Esophagus squamous epithelium (tissue), 4 donors: ENCODE results near the gene GCK.

ENCODE experiments used
- POLR2A ChIP-seq, 4 donors: fragments of 450-650 bp; IDR thresholded peaks; one replicate each; pipeline ENCODE4 v1.6.1; 2017; ENCODE audit warnings: antibody characterized with exemption in 4 of 4, mild to moderate bottlenecking in 4 of 4, moderate library complexity in 3 of 4
- TF ChIP-seq, protein P1 (sequence below), 6 experiments: fragments of 450-650 bp in 4 of 6; fragments of 200-600 bp in 2 of 6; sonication (generic) in 2 of 6; IDR thresholded peaks; one replicate each; pipeline ENCODE4 v1.5.1; 2016 to 2019; ENCODE audit warnings: antibody characterized with exemption in 6 of 6, mild to moderate bottlenecking in 4 of 6, moderate library complexity in 4 of 6

DNA sequence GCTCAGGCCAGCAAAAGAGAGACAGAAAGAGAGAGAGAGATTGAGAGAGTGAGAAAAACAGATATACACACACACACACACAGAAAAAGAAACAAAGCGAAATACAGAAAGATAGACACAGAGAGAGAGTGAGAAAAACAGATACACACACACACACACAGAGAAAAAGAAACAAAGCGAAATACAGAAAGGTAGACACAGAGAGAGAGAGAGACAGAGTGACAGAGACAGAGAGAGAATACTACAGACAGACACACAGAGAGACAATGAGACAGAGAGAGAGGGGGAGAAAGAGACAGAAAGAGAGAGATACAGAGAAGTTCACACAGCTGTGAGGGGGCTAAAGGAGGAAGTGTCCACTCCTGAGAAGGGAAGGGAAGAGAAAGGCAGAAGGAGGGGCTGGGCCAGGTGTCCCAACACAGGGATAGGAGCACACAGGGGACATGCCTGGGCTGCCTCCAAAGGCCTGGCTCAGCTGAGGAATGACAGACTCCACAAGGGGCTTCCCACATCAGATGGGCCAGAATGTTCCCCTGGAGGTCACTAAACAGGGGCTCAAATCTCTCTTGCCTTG is 4.3 kb downstream of the GCK start:
- TF ChIP-seq, protein P1, sequence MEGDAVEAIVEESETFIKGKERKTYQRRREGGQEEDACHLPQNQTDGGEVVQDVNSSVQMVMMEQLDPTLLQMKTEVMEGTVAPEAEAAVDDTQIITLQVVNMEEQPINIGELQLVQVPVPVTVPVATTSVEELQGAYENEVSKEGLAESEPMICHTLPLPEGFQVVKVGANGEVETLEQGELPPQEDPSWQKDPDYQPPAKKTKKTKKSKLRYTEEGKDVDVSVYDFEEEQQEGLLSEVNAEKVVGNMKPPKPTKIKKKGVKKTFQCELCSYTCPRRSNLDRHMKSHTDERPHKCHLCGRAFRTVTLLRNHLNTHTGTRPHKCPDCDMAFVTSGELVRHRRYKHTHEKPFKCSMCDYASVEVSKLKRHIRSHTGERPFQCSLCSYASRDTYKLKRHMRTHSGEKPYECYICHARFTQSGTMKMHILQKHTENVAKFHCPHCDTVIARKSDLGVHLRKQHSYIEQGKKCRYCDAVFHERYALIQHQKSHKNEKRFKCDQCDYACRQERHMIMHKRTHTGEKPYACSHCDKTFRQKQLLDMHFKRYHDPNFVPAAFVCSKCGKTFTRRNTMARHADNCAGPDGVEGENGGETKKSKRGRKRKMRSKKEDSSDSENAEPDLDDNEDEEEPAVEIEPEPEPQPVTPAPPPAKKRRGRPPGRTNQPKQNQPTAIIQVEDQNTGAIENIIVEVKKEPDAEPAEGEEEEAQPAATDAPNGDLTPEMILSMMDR (IDR thresholded peaks at IDR 0.05) = no peak
- TF ChIP-seq POLR2A (IDR thresholded peaks at IDR 0.05) = no peak
